Stimulated activated CD4-positive, alpha-beta T cell treated with anti-CD3 and anti-CD28 coated beads, Interleukin-1b, Interleukin-23, amount 100 ng/mL, for 1 hour (primary cell): ENCODE results near the gene HDHD3.

Experiments
- DNase-seq, 2 donors: peaks; one replicate each; pipeline ENCODE4 v3.0.0-alpha.2; 2020; ENCODE audit warnings: low read depth in 2 of 2

Gene HDHD3

DNA sequence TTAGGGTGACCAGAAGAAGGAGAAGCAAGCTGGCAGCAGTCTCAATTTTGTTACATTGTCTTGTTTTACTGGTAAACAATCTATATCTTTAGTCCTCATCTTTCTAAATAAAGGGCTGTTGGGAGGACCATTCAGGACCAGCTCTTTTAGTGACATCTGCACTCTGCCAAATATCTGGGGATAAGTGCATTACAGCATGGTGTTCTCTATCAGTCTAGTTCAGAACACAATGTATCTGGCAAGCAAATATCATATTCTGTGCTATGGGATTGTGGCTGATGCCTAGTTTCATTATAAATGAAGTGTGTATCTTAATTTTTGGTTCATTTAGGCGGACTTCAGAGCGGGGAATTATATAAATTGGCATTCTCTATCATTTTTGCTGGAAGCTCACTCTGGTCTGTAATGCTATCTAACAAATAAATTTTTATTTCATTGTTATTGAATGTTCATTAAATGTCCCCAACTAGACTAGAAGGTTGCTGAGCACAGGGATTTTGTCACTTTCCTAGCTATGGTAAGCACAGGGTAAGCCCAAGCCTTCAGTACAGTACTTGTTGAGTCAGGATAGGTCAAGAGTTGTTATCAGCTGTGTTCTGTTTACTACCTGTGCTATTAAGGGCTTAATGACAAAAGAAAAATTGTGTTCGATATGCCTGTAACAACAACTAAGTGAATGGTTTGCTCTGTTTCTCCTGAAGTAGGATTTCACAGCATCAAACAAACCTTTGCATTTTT, 48.6 kb downstream of the HDHD3 start:
- DNase-seq, result no peak

DNA sequence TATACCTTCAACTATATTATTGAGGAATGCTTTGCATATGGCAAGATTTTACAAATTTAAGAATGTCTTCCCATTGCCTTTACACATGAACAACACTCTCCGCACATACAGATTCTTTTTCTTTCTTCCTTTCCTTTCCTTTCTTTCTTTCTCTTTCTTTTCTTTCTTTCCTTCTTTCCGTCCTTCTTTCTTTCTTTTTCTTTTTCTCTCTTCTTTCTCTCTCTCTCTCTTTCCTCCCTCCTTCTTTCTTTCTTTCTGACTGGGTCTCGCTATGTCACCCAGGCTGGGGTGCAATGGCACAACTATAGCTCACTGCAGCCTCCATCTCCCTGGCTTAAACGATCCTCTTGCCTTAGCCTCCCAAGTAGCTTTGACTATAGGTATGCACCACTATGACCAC, 50.6 kb downstream of the HDHD3 start:
- no peak for DNase-seq
